HUES48 (cell line): ENCODE measurements around the gene SLC7A10.
"Not testable (repeated sequence)": the region's sequence is repeated elsewhere in the genome, so short reads cannot be mapped to it uniquely, and the experiment has no call there.

Source experiments
- H3K27ac ChIP-seq: one replicate; pipeline ENCODE4 v1.7.0; 2013; ENCODE audit warnings: low read depth, low read length, inconsistent platforms
- H3K27me3 ChIP-seq: 2 replicates; pipeline ENCODE4 v1.6.1; 2013; ENCODE audit warnings: mild to moderate bottlenecking, low read length; ENCODE audit not compliant: control insufficient read depth, insufficient read depth
- H3K36me3 ChIP-seq: 2 replicates; pipeline ENCODE4 v1.6.1; 2013; ENCODE audit warnings: low read length; ENCODE audit not compliant: control insufficient read depth, insufficient read depth
- H3K4me1 ChIP-seq: 2 replicates; pipeline ENCODE4 v1.6.1; 2013; ENCODE audit warnings: mild to moderate bottlenecking, low read length; ENCODE audit not compliant: control insufficient read depth, insufficient read depth
- H3K4me3 ChIP-seq: 2 replicates; pipeline ENCODE4 v1.5.1; 2013; ENCODE audit warnings: mild to moderate bottlenecking, low read depth, low read length
- H3K9ac ChIP-seq: 2 replicates; pipeline ENCODE4 v1.6.1; 2013; ENCODE audit warnings: mild to moderate bottlenecking, low read depth, low read length, moderate library complexity
- H3K9me3 ChIP-seq: 2 replicates; pipeline ENCODE4 v1.6.1; 2013; ENCODE audit warnings: low read length; ENCODE audit not compliant: control insufficient read depth, insufficient read depth

Gene SLC7A10

GRCh38 chr19:33171222-33171795 lies 54.3 kb downstream of the SLC7A10 start:
- H3K9ac ChIP-seq: no peak overlapping the region
- no peaks in the 10 kb centered on the region; the same call in 1 of the 2 replicates for H3K4me1 ChIP-seq
- no peak overlapping the region for H3K27ac ChIP-seq
- no peak overlapping the region for H3K4me3 ChIP-seq
- no peaks in the 10 kb centered on the region for H3K27me3 ChIP-seq
- H3K9me3 ChIP-seq: no peaks in the 10 kb centered on the region
- no peaks in the 10 kb centered on the region for H3K36me3 ChIP-seq

DNA sequence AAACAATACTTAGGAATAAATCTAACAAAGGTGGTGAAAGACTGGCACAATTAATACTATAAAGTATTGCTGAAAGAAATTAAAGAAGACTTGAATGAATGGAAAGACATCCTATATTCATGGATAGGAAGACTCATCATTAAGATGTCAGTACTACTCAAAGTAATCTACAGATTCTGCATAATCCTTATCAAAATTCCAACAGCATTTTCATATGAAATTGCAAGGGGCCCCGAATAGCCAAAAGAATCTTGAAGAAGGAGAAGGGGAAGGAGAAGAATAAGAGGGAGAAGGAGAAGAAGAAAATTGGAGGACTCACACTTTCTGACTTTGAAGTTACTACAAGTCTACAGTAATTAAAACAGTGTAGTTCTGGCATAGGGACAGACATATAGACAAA lies 57.1 kb downstream of the SLC7A10 start:
- Histone ChIP-seq H3K9ac (no peak overlapping the region), H3K27ac (no peak overlapping the region), H3K36me3 (no peaks in the 10 kb centered on the region), H3K4me3 (no peak overlapping the region), H3K27me3 (no peaks in the 10 kb centered on the region), H3K9me3 (no peaks in the 10 kb centered on the region), H3K4me1 (no peaks in the 10 kb centered on the region)

DNA sequence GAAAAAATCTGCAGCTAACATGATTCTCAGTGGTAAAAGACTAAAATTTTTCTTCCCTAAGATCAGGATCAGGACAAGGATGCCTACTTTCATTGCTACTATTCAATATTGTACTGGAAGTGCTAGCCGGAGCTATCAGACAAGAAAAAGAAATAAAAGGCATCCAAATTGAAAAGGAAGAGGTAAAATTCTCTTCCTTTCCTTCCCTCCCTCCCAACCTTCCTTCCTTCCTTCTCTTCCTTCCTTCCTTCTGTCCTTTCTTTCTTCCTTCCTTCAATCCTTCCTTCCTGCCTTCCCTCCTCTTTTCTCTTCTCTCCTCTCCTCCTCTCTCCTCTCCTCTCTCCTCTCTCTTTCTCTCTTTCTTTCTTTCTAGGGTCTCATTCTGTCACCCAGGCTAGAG lies 58.2 kb downstream of the SLC7A10 start:
- Histone ChIP-seq H3K4me1 (no peaks in the 10 kb centered on the region), H3K36me3 (no peaks in the 10 kb centered on the region), H3K4me3 (no peak overlapping the region), H3K27ac (no peak overlapping the region), H3K27me3 (no peaks in the 10 kb centered on the region), H3K9me3 (no peaks in the 10 kb centered on the region), H3K9ac (no peak overlapping the region)

DNA sequence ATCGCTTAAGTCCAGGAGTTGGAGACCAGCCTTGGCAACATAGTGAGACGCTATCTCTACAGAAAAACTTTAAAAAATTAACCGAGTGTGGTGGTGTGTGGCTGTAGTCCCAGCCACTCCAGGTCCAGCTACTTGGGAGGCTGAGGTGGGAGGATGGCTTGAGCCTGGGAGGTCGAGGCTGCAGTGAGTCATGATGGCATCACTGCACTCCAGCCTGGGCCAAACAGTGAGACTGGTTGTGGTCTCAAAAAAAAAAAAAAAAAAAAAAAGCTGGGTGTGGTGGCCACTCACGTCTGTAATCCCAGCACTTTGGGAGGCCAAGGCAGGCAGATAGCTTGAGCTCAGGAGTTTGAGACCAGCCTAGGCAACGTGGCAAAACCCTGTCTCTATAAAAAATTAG lies 59.6 kb downstream of the SLC7A10 start:
- not testable (repeated sequence) for H3K27me3 ChIP-seq, H3K9ac ChIP-seq, H3K27ac ChIP-seq, H3K4me1 ChIP-seq, H3K4me3 ChIP-seq, H3K9me3 ChIP-seq, H3K36me3 ChIP-seq

DNA sequence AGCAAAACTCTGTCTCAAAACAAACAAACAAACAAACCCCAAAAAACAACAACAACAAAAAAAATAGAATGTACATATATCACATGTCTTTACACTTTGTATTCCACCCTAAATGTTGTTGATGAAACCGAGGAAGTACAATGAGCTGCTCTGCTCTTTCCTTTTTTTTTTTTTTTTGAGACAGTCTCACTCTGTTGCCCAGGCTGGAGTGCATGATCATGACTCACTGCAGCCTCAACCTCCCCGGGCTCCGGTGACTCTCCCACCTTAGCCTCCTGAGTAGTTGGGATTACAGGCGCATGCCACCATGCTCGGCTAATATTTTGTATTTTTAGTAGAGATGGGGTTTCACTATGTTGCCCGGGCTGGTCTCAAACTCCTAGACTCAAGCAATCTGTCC lies 62.2 kb downstream of the SLC7A10 start:
- Histone ChIP-seq H3K27me3 (no peaks in the 10 kb centered on the region), H3K4me3 (no peak overlapping the region), H3K9ac (no peak overlapping the region), H3K36me3 (no peaks in the 10 kb centered on the region), H3K27ac (no peak overlapping the region), H3K4me1 (no peaks in the 10 kb centered on the region), H3K9me3 (no peaks in the 10 kb centered on the region)

GRCh38 chr19:33161201-33161600 lies 64.4 kb downstream of the SLC7A10 start:
- Histone ChIP-seq H3K9me3 (no peaks in the 10 kb centered on the region), H3K27me3 (no peaks in the 10 kb centered on the region), H3K36me3 (no peaks in the 10 kb centered on the region), H3K9ac (no peak overlapping the region), H3K4me3 (no peak overlapping the region), H3K4me1 (no peaks in the 10 kb centered on the region), H3K27ac (no peak overlapping the region)

GRCh38 chr19:33159893-33160292 lies 65.8 kb downstream of the SLC7A10 start:
- no peak overlapping the region for H3K4me3 ChIP-seq

DNA sequence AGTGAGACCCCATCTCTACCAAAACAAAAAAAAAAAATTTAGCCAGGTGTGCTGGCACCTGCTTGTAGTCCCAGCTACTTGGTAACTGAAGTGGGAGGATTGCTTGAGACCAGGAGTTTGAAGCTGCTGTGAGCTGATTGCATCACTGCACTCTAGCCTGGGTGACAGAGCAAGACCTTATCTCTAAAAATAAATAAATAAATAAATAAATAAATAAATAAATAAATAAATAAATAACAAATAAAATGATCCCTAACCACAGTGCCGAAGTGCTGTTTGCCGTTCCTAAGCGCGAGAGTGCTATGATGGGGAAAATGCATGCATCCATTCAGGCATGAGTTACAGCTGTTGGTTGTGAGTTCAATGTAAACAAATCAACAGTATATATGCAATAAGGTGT lies 66.5 kb downstream of the SLC7A10 start:
- no peak overlapping the region for H3K9ac ChIP-seq
- no peak overlapping the region for H3K27ac ChIP-seq
- H3K27me3 ChIP-seq: no peaks in the 10 kb centered on the region
- H3K9me3 ChIP-seq: no peaks in the 10 kb centered on the region
- H3K36me3 ChIP-seq: no peaks in the 10 kb centered on the region
- H3K4me3 ChIP-seq: no peak overlapping the region
- no peaks in the 10 kb centered on the region for H3K4me1 ChIP-seq

More at GRCh38 chr19:33159893-33160292, 65.8 kb downstream of the SLC7A10 start:
- H3K9ac ChIP-seq: no peak overlapping the region
- no peaks in the 10 kb centered on the region for H3K36me3 ChIP-seq
- no peaks in the 10 kb centered on the region for H3K9me3 ChIP-seq
- no peaks in the 10 kb centered on the region for H3K27me3 ChIP-seq
- H3K4me1 ChIP-seq: no peaks in the 10 kb centered on the region
- H3K27ac ChIP-seq: no peak overlapping the region
